Measurements from ENCODE around the gene TOMM5.

The TOMM5 gene

GRCh38 chr9:37555786-37556185, 36.6 kb downstream of the TOMM5 start:
- DNase-seq (ENCODE audit: low read depth), result no peak
- H3K4me3 ChIP-seq (ENCODE audit: low read depth, low read length), result no peak overlapping the region
- no peak for TF ChIP-seq CTCF (IDR thresholded peaks at IDR 0.05; ENCODE audit: low read depth, low read length, missing control alignments)

- H3K4me3 ChIP-seq (ENCODE audit: low read depth, low read length), result no peak overlapping the region
- TF ChIP-seq CTCF (IDR thresholded peaks at IDR 0.05; ENCODE audit: low read depth, low read length, missing control alignments), result no peak
These were observed 38.1 kb downstream of the TOMM5 start for GRCh38 chr9:37554318-37554717.

GRCh38 chr9:37551888-37552287, 40.5 kb downstream of the TOMM5 start:
- TF ChIP-seq CTCF (IDR thresholded peaks at IDR 0.05; ENCODE audit: low read depth, low read length, missing control alignments), result no peak
- DNase-seq (ENCODE audit: low read depth), result no peak
- no peak overlapping the region for H3K4me3 ChIP-seq (ENCODE audit: low read depth, low read length)

More at GRCh38 chr9:37554318-37554717, 38.1 kb downstream of the TOMM5 start:
- no peak for DNase-seq (ENCODE audit: low read depth)

- H3K4me3 ChIP-seq (ENCODE audit: low read depth, low read length), result no peak overlapping the region
- DNase-seq (ENCODE audit: low read depth), result no peak
- no peak for TF ChIP-seq CTCF (IDR thresholded peaks at IDR 0.05; ENCODE audit: low read depth, low read length, missing control alignments)
These were observed 40.9 kb downstream of the TOMM5 start for GRCh38 chr9:37551468-37551867.

GRCh38 chr9:37550781-37551180, 41.6 kb downstream of the TOMM5 start:
- TF ChIP-seq CTCF (IDR thresholded peaks at IDR 0.05; ENCODE audit: low read depth, low read length, missing control alignments), result no peak
- no peak overlapping the region for H3K4me3 ChIP-seq (ENCODE audit: low read depth, low read length)
- no peak for DNase-seq (ENCODE audit: low read depth)

- DNase-seq (ENCODE audit: low read depth), result no peak
- H3K4me3 ChIP-seq (ENCODE audit: low read depth, low read length), result no peak overlapping the region
- no peak for TF ChIP-seq CTCF (IDR thresholded peaks at IDR 0.05; ENCODE audit: low read depth, low read length, missing control alignments)
These were observed 42.9 kb downstream of the TOMM5 start for GRCh38 chr9:37549527-37549926.

- H3K4me3 ChIP-seq (ENCODE audit: low read depth, low read length), result no peak overlapping the region
- no peak for TF ChIP-seq CTCF (IDR thresholded peaks at IDR 0.05; ENCODE audit: low read depth, low read length, missing control alignments)
- no peak for DNase-seq (ENCODE audit: low read depth)
These were observed 45.0 kb downstream of the TOMM5 start for GRCh38 chr9:37547328-37547878.

Measured in GM12864 (cell line).